ENCODE results near the gene TP63.

TP63 gene

DNA sequence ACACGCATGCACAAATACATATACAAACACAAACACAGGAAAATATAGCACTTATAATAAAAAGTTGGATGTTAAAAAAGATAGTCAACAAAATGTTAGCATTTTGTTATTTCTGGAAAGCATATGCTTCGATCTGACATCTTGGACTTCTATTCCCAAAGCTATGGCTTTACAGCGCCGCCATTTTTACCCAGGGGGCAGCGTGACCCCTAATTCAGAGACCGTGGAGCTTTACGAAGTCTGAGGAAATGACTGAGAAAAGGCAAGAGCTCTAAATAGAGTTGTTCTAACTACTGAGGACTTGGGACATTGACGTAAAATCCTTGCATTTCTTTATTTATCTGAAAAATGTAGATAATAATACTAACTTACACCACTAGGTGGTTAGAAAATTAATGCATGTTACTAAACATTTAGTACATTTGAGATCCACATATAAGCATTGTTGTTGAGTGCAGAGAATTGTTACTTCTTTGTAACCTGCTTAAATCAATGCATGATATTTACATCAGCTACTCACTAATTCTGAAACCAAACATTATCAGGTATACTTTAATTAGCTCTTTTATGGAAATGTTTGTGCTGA is 155.4 kb downstream of the TP63 start:
- no peak for DNase-seq

DNA sequence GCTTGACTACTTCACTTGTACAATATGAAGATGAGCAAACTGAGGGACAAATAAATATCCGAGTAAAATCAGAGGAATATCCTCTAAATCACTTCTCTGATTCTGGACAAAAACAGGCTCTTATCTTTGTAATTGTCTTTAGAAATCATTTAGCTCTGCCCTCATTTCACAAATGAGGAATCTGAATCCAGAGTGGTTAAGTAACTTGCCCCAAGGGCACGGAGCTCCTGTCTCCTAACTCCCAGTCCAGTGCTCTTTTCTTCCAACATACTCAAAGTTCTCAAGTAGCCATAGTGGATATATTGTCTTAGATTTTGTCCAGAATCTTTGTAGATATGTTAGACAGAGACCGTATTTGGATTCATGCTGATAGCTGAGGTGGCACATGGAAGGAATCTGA is 156.0 kb downstream of the TP63 start:
- DNase-seq = no peak

DNA sequence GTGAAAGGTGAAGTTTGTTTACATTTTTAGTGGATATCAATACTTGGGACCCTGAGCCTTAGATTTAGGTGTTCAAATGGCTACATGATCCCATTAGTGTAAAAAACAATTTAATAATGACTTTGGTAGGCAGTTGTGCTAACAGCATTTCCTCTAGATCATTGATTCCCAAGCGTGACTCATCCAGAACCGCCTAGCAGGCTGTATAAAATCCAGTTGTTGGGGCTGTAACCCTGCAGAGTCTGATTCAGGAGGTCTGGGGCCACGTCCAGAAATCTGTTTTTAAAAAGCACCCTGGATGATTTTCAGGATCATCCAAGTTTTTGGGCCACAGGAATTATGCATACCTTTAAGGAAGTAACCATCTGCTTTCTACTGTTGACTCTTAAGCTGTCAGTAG is 156.4 kb downstream of the TP63 start:
- no peak for DNase-seq

DNA sequence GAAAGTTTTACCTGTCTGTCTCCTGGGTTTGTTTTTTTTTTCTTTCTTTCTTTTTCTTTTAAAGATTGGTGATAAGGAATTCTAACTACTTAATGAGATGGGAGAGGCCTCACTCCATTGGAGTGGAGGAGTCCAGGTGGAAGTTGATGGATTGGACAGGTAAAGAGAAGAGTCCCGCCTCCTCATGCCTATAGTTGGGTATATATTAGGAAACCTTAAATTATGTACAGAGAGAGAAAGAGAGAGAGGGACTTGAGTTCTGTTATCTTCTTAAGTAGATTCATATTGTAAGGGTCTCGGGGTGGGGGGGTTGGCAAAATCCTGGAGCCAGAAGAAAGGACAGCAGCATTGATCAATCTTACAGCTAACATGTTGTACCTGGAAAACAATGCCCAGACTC is 158.2 kb downstream of the TP63 start:
- DNase-seq = no peak

DNA sequence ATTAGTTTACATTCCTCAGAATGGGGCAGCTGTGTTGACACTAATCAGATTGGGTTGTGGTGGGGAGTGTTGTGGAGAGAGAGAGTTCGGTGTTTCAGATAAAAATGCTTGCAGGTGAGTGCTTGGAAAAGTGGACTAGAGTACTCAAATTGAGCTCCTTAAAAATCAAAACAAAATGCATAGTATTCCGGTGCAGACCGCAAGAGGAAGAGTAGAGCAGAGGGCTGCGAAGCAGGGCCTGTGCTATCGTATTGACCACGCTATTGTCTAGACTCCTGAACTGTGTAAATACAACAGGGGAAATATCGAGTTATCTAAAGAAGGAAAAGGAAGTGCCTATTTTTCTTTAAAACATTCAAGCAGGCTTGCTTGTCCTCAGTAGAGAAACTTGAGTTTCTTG is 159.5 kb downstream of the TP63 start:
- no peak for DNase-seq

DNA sequence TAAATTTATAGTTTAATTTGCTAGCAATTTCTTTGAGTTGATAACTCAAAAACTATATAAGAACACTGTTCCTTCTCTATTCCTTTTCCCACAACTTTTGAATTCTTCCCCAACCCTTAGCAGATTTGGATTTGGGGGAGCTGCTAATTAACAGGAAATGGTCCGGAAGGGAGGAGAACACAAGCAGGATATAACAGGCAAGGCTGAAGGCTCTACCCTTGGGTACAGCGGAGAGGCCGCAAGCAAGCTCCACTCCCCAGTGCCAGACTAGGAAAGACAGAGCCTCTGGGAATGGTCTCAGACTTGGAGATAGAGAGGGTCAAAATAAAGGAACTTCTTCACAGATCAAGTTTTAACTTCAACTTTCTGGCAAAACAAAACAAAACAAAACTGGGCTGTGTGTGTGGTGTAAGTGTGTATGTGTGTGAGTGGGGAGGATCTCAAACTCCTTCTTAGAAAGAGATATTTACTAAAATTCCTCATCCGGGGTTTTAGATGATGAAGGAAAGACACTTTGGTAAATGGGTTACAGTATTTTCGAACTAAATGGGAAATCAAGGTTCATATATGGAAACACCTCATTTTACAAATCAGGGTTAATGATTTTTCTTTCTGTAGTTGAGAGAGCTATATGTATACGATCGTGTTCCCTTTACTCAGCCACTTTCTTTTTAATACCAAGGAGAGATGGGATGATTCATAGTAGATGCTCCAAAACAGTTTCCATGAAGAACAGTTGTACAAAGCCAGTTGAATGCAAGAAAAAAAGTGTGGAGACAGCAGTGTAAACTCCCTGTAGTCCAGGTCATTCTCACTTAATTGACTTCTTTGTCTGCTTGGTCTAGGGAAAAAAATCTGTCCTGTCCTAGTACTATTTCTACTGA is 161.1 kb downstream of the TP63 start:
- no peak for DNase-seq

DNA sequence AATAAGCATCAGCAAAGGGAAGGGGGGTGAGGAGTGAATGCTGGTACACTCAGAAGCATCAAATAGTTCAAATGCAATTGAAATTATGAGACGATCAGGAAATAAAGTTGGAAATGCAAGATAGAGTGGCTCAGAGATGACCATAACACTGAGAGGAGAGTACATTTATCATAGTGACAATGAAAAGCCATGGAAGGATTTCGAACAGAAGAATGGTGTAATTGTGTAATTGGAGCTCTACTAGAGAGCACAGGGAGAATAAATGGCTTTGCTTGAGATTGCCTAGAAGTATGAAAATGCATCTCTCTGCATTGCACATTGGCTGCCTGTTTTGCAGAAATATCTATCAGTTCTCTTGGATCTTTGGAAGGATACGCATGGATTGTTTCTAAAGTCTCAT is 163.3 kb downstream of the TP63 start:
- no peak for DNase-seq

DNA sequence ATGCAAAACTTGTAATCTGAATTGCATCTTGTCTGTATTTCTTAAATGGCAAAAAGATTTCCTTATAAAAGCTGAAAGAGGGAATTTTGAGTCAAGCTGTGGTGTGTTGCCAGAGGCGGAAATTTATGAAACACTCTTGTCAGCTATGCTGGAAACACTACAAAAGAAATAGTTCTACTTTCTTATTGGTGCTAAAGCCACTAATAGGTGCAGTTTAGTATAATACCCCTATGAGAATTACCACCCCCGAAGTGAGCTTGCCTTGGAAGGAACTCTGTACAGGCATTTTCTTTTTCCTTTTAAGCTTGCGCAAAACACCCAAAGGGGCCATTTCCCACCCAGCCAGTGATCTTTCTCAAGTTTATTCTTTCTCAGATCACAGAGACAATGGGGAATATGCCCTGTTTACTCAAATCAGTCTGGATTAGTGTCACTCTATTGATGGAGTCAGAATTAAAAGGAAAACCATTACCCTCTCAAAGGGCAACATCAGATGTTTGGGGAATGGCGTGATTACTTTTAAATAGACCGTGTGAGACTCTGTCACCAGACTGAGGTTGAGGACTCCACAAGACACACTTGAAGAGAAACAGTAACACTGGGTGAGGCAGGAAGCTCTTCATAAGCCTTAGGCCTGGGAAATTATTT is 166.0 kb downstream of the TP63 start:
- no peak for DNase-seq

DNA sequence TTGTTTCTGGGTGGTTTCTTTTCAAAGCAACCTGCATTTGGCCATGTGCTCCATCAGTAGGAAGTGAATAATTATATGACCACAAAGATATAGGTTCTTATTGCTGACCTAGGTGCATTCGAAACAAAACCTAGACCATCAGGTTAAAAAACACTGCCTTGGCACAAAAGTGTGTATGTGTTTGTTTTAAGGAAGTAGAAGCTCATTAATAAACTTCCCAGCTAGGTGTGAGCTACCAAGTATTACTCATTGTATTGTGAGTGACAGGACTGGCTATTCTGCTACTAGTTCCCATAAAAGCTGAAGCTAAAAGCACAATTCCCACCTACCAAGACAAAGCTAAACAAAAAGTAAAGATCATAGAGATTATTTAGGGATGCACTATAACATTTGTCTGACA is 168.2 kb downstream of the TP63 start:
- no peak for DNase-seq

DNA sequence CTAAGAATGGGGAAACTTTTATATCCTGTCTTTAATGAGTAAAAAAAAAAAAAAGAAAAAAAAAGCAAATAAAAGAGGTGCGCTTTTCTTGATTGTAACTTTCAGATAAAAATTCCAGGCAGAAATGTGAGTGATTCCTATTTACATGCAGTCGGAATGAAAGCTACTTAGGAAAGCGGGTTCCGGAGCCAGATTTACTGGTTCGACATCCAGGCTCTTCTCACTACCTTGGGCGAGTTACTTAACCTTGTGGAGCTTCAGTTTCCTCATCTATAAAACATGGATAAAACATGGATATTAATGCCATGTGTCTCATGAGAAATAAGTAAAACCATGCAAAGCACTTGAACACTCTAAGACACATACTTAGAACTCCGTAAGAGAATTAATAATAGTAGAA is 169.2 kb downstream of the TP63 start:
- DNase-seq = no peak

DNA sequence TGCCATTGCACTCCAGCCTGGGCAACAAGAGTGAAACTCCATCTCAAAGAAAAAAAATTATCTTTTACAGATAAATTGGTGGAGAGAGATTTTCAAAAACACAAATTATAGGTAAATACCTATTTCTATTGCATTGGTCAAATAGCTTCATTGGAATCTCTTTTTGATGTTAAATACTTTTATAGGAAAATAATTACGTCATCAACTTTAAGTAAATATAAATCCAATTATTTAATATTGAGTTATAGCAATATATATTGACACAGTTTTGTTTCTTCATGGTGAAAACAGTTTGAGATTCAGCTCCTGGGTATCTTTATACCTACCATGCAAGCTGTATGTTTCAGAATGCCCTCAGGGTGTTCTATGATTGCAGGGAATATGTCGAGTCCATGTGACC is 172.1 kb downstream of the TP63 start:
- no peak for DNase-seq

DNA sequence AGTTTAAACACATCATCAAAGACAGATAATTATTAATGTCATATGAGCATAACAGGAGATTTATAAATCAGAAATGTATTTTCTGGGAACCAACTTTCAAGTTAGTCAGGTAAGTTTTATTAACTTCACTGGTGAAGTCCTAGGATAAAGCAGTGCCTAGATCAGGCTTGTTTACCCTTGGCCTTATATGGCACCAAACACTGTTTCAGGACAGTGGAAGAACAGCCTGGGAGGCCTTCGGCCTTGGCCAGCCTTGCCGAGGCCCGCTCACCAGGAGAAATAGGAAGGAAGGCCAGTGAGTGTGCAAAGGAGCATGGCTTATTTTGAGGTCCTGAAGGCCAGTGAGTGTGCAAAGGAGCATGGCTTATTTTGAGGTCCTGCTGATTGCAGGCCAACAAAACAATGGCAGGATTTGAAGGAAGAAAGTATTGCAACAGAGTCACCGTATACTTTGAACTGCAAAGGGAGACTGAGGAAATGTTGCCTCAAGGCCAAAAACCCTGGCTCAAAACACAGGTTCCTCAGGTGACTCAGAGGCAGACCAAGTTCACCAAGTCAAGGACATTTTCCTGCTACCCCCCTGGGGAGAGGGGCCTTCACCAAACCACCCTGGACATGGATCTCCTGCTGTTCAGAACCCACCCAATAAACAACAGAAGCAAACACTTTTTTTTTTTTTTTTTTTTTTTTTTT is 174.3 kb downstream of the TP63 start:
- no peak for DNase-seq

DNA sequence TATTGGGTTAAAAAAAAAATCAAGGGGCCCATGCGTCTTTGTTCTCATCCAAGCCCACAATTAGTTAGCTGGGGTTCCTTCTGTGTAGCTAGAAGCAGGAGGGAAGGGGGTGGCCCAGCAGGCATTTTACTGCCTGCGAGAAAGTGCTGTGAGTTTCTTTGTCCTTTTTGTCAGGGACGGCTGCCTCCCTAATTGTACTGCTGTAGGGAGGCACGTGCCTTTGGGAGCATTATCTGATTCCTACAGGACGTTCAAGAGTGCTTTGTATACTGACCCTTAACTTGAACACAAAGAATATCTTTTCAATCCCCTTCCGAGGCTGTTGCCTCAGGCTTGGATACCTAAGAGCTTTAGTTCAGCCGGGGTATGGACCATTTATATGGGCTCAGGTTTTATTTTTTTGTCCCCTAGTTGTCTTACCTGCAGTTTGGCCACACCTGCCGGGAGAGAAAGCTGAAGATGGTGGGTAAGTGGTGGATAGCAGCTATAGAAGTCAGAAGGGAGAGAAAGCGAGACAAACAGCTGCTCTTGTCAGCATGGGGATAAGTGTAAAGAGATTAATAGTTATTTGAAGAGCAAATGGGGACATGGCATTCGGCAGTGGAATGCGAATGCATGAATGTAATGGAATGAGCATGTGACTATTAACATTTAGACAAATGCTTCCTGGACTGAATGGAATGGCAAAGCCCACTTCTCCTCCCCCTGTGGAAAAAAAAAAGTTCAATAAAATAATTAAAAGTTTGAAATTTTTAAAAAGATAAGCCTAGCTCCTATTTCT is 175.2 kb downstream of the TP63 start:
- DNase-seq = no peak

DNA sequence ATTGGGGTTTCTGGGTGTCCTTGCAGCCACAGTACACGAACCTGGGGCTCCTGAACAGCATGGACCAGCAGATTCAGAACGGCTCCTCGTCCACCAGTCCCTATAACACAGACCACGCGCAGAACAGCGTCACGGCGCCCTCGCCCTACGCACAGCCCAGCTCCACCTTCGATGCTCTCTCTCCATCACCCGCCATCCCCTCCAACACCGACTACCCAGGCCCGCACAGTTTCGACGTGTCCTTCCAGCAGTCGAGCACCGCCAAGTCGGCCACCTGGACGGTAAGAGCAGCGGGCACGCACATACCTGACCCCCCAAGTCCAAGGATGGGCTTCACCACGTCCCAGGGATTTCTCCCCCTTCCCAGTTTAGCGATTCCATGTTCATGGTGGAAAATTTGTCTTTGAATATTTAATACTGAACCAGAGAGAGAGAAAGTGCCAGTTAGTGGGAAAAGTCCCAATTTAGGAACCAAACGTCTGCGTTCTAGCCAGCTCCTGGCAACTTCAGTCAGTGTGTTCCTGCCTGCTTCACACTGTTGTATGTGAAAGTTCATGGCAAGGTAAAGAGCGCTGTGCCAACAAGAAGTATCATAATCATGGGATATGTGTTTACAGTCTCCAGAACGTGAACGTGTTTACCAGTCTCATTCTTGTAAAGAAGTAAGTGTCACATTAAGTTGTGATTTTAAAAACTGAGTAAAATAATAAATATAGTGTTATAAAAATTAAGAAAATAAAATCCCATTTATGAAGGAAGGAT is 177.2 kb downstream of the TP63 start:
- no peak for DNase-seq

DNA sequence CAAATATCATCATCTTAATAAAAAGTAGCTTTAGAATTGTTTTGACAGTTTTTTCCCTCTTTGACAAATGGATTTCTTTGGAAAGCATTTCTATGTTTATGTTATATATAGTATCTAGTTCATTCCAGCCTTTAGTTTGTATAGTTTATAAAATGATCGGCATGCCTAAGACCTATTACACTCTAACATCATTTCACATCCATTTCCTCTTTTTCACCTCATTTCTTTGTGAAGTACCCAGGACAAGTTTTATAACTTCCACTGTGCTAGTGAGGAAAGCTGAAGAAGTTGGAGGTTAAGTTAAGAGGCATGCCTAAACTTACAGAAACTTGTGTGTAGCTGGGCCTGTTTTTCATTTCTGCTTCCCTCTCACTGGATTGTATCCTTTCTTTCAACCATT is 178.4 kb downstream of the TP63 start:
- DNase-seq = no peak

DNA sequence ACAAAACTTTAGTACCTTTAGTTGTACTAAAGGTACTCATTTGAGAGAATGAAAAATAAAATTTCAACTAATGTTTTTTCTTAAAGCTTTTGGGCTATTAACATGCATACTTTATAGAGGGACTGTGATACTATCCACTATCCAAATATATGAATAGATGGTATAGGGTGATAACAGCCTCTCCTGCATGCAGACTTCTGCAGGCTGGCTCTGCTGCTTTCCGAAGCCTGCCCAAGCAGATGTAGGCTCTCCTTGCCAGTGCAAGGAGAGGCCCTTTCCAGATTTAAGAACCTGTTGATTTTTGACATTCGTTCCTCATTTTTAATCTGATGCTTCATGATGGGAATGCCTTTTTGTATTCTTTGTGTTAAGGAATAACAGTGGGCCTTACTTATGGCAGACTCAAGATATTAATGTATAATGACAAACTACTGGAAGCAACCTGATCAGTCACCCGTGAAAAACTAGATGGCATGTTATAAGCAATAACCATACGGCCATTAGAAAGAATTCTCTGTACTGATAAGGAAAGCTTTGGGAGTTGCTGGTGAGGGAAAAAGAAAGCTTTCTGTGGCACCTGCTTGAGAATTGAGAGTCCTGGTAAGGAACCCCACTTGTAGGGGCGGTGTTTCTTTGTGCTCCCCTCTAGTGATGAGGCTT is 181.7 kb downstream of the TP63 start:
- DNase-seq = no peak

DNA sequence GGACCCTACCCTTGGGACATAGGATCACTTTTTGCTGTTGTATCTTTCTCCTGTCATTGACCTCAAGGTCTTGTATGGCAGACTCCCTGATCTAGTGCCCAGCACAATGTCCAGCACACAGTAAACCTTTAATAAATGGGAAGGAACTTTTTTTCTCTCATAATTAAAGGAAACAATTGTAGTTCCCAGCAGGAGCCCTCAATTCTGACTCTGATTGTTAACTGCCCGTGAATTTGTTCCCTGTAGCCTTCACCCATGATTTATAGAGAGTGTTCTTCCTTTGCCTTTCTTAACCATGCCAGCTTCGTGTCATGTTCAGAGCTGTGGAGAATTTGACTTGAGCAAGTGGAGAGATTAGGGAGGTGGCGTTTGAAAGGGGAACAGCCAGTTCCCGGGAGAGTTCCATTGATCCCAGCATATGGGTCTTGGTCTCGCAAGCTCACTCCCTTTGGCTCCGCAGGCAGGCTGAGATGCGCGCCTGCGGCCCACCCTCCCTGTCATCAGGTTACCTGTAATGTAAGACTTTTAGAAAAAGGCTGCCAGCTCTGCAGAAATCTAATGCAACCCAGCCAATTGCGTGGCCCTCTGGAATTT is 182.6 kb downstream of the TP63 start:
- no peak for DNase-seq

DNA sequence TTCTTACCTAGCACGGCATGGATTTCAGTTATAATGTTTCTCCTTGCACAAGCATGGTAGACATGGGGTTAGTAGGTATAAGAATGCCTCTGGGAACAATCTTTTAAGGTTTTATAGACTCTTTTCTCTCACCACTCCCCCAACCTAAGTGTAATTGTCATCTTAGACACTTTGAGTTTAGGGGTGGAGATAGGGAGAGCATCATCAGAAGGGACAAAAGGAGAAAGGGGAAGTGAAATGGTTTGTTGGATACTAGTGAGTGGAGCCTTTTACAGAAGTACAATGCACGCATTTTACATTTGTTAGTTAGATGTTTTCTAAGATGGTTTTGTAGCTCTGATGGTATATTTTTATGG is 189.2 kb downstream of the TP63 start:
- peak in 1 of 4 experiments; percentile 10 for DNase-seq

DNA sequence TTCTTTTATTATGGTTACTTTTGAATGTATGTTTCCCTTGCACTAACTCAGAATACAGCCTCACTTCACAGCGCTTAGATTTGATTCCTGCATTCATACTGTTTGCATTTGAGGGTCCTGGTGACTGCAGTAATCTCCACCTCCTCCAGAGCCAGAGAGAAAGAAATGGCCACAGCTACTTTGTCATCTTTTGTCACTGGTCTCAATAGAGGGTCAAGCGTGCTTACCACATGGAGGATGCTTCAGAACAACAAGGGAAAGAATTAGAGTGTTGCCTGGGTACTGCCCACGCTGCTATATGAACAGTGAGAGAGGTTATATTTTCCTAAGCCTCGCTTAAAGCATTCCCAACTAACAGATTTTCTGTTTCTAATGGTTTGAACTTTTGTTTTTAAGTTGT is 190.1 kb downstream of the TP63 start:
- no peak for DNase-seq

DNA sequence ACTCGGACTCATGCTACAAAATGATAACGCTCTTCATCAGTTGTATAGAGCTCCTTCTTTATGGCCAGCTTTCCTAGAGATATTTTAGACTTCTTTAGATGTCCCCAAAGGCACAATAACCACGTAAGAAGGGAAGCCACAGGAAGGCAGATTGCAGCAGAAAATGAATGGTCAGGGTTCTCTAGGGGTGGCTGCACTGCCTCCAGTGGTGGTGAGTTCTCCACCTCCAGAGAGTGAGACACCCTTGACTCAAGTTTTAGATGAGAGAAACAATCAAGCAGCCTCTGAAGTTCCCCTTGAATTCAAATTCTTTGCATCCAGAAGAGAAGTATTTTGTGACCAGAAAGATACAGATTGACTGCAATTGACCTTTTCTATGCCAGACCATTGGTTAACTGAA is 191.5 kb downstream of the TP63 start:
- DNase-seq = no peak

Measured in suppressor macrophage (primary cell).